B cell (primary cell): ENCODE measurements around the gene TBL1XR1.

Experiments used
- EZH2 ChIP-seq: IDR thresholded peaks from 2 replicates; pipeline ENCODE4 v1.6.1; 2012; ENCODE audit warnings: borderline replicate concordance, low read depth, mild to moderate bottlenecking, moderate library complexity, low read length; ENCODE audit not compliant: insufficient read depth, poor library complexity, severe bottlenecking
- TF ChIP-seq, protein P1 (sequence below): fragments of 200-600 bp; IDR thresholded peaks from one replicate; pipeline ENCODE4 v1.8.0; 2022; ENCODE audit warnings: antibody characterized with exemption, mild to moderate bottlenecking

DNA sequence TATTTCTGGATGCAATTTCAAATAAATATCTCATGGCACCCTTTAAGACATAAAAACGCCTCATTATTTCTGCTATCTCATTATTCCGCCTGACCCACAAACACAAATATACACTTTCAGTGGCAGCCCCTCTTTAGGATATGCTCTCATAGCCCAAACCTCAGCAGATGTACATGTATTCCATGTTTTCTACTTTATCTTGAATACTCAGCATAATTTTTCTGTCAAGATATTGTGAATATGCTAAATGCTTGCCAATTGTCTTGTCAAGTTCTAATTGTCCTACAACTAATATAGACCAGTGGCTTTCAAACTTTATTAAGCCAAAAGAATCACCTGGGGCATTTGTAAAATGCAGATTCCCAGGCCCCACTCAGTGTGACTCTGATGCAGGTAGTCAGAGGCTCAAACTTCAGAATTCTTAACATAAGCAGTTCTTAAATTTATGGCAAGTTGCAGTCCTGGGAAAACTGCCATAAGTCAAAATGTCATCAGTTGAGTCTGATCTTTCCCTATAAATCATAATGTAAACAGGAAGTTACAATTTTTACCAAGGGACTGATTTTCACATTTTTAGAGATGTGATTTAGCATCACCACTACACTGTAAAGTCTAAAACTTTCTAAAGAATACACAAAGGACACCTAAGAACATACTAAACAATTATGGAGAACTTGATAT is 135.1 kb downstream of the TBL1XR1 start:
- TF ChIP-seq, protein P1, sequence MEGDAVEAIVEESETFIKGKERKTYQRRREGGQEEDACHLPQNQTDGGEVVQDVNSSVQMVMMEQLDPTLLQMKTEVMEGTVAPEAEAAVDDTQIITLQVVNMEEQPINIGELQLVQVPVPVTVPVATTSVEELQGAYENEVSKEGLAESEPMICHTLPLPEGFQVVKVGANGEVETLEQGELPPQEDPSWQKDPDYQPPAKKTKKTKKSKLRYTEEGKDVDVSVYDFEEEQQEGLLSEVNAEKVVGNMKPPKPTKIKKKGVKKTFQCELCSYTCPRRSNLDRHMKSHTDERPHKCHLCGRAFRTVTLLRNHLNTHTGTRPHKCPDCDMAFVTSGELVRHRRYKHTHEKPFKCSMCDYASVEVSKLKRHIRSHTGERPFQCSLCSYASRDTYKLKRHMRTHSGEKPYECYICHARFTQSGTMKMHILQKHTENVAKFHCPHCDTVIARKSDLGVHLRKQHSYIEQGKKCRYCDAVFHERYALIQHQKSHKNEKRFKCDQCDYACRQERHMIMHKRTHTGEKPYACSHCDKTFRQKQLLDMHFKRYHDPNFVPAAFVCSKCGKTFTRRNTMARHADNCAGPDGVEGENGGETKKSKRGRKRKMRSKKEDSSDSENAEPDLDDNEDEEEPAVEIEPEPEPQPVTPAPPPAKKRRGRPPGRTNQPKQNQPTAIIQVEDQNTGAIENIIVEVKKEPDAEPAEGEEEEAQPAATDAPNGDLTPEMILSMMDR, result no peak
- TF ChIP-seq EZH2, result no peak
